GM18870 (cell line): Measurements from ENCODE around the gene CYP21A2.
"Not testable (repeated sequence)": the region's sequence is repeated elsewhere in the genome, so short reads cannot be mapped to it uniquely, and the experiment has no call there.

Source experiments
- ATAC-seq: cut with Tn5 transposase; IDR thresholded peaks from one replicate; pipeline ENCODE4 v1.9.1; 2021; ENCODE audit warnings: moderate library complexity; ENCODE audit not compliant: unreplicated experiment

Gene CYP21A2

GRCh38 chr6:32037598-32038524 is at the start of gene CYP21A2:
Gene CYP21A2 (plus strand): TSS chr6:32038415. CDS start chr6:32038423, 8 bp downstream.
- ATAC-seq, result not testable (repeated sequence)

- not testable (repeated sequence) for ATAC-seq
Measured at GRCh38 chr6:31989363-31989762, 48.9 kb upstream of the CYP21A2 start.

DNA sequence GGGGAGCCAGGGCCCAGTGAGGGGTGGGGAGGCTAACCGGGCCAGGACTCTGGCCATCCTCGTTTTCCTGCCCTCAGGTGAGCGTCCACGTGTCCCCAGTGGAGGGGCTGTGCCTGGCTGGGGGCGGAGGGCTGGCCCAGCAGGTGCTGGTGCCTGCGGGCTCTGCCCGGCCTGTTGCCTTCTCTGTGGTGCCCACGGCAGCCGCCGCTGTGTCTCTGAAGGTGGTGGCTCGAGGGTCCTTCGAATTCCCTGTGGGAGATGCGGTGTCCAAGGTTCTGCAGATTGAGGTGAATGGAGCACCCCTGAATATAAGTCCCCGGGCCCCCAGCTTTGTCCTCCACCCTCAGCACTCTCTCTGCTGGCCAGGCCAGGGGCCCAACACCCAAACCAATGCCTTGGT is 43.8 kb upstream of the CYP21A2 start:
- ATAC-seq, result not testable (repeated sequence)

DNA sequence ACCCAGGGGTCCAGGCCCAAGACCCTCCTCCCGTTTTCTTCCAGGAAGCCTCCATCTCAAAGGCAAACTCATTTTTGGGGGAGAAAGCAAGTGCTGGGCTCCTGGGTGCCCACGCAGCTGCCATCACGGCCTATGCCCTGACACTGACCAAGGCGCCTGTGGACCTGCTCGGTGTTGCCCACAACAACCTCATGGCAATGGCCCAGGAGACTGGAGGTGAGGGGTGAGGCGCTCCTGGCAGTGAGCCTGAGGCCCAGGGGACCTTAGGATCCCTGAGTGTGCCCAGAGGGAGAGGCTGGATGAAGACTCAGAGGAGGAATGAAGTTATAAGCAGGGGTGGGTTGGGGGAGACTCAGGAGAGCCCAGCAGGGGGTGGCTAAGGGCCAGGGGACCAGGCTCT is 41.8 kb upstream of the CYP21A2 start:
- ATAC-seq, result not testable (repeated sequence)

DNA sequence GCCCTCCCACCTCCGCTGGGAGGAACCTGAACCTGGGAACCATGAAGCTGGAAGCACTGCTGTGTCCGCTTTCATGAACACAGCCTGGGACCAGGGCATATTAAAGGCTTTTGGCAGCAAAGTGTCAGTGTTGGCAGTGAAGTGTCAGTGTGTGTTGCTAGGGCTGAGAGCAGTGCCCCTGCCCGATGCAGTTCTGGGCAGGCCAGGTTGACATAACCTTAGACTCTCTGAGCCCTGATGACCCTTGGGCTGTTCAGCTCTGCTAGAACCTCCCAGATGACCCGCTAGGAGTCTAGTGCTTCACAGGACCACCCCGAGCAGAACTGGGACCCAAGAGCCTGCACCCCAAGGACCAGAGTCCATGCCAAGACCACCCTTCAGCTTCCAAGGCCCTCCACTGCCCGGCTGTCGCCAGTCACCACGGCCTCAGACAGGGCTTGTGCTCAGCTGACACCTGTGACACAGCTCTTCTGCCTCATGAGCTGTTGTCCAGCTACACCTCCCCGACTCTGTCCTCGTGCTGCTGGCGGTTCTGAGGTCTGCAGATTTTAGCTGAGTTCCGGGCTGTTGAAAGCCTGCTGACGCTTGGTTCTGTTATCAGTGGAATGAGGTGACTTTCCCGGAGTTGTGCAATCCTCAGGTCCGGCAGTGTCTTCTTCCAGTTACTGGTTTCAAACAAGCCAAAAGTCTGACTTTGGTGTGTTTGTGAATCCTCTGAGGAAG is 35.5 kb upstream of the CYP21A2 start:
- not testable (repeated sequence) for ATAC-seq

DNA sequence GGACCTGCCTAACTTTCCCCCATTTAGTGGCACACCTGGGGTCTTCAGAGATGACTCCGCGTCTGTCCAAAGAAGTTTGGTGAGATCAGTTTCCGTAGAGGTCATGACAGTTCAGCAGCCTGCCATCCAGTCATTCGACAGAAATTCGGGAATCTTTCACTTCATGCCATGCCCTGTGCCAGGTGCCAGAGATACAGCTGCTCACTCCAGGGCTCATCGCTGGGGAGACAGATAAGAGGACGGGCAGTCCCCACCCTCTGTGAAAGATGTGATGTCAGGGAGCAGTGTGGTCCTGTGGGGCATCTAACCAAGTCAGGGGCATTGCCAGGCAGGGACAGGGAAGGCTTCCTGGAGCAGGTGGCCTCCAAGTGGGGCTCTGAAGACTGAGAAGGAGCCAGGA is 34.9 kb upstream of the CYP21A2 start:
- not testable (repeated sequence) for ATAC-seq

GRCh38 chr6:32004393-32004792 is 33.8 kb upstream of the CYP21A2 start:
- not testable (repeated sequence) for ATAC-seq

DNA sequence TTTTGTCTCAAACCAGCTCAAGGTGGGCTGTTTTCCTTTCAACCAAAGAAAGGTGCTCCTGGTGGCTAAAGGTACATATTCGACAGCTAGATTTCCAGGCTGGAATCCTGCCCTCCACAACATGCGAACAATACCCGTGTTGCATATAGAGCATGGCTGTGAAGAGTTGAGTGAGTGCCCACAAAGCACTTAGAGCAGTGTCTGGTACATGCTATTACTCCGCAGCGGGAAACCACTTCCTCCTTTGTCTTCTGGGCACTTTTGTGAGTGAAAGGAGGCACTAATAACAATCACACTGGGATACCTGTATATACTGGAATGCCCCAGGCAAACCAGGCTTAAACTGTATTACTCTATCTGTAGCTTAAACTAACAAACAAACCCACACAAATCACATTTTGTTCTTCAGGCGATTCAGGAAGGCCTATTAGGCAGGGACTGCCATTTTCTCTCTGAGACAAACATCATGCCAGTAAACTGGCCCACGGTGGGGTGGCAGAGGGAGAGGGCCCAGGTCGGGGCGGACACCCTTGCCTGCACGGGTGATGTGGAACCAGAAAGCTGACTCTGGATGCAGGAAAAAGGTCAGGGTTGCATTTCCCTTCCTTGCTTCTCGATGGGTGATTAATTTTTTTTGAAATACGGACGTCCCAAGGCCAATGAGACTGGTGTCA is 33.2 kb upstream of the CYP21A2 start:
- not testable (repeated sequence) for ATAC-seq

- not testable (repeated sequence) for ATAC-seq
Measured at GRCh38 chr6:32005538-32005880, 32.7 kb upstream of the CYP21A2 start.

GRCh38 chr6:32005991-32006529 is 32.2 kb upstream of the CYP21A2 start:
- ATAC-seq, result not testable (repeated sequence)

DNA sequence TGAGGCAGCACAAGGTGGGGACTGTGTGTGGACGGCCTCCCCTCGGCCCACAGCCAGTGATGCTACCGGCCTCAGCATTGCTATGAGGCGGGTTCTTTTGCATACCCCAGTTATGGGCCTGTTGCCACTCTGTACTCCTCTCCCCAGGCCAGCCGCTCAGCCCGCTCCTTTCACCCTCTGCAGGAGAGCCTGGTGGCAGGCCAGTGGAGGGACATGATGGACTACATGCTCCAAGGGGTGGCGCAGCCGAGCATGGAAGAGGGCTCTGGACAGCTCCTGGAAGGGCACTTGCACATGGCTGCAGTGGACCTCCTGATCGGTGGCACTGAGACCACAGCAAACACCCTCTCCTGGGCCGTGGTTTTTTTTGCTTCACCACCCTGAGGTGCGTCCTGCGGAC is 31.1 kb upstream of the CYP21A2 start:
- not testable (repeated sequence) for ATAC-seq

GRCh38 chr6:32008037-32008436 is 30.2 kb upstream of the CYP21A2 start:
- not testable (repeated sequence) for ATAC-seq

GRCh38 chr6:32008616-32009015 is 29.6 kb upstream of the CYP21A2 start:
- ATAC-seq, result not testable (repeated sequence)

GRCh38 chr6:32009537-32009936 is 28.7 kb upstream of the CYP21A2 start:
- not testable (repeated sequence) for ATAC-seq

GRCh38 chr6:32010856-32011530 is 27.2 kb upstream of the CYP21A2 start:
- not testable (repeated sequence) for ATAC-seq

- not testable (repeated sequence) for ATAC-seq
Measured at GRCh38 chr6:32012941-32013617, 25.1 kb upstream of the CYP21A2 start.

GRCh38 chr6:32013738-32014137 is 24.5 kb upstream of the CYP21A2 start:
- not testable (repeated sequence) for ATAC-seq

GRCh38 chr6:32014547-32014946 is 23.7 kb upstream of the CYP21A2 start, which contains the start of gene C4B:
Gene C4B (plus strand): TSS chr6:32014795. CDS start chr6:32014846, 51 bp downstream.
- ATAC-seq, result not testable (repeated sequence)

DNA sequence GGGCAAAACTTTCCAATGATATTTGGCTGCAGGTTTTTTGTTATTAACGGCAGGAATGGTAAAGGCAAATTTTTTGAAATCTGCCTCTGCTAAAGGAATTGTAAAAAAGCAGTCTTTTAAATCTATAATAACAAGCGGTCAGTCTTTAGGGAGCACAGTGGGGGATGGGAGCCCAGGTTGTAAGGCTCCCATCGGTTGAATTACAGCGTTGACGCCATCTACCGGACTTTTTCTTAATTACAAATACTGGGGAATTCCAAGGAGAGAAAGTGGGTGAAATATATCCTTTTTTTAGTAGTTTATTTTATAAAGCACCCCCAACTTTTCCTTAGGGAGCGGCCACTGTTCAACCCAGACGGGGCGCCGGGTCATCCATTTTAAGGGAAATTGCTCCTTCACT is 16.1 kb upstream of the CYP21A2 start:
- not testable (repeated sequence) for ATAC-seq

- not testable (repeated sequence) for ATAC-seq
Measured at GRCh38 chr6:32028631-32029030, 9.6 kb upstream of the CYP21A2 start.
